Osteocyte (in vitro differentiated cells): Measurements from ENCODE around the gene RFC2. TPM values are rescaled to one million over a fixed set of nuclear protein-coding genes. Genes with fewer than 3 reads are reported as not detected.

Source experiments
- DNase-seq: peaks from one replicate; pipeline ENCODE4 v3.0.0; 2021; ENCODE audit warnings: mixed read lengths; ENCODE audit not compliant: unreplicated experiment; ENCODE audit errors: extremely low spot score
- H3K27ac Mint-ChIP-seq: one replicate; pipeline ENCODE4 v1.8.0; 2021; ENCODE audit warnings: mild to moderate bottlenecking, mixed read lengths; ENCODE audit not compliant: unreplicated experiment
- H3K27me3 Mint-ChIP-seq: one replicate; pipeline ENCODE4 v1.8.0; 2021; ENCODE audit warnings: mixed read lengths; ENCODE audit not compliant: unreplicated experiment
- H3K36me3 Mint-ChIP-seq: one replicate; pipeline ENCODE4 v1.8.0; 2021; ENCODE audit warnings: mixed read lengths; ENCODE audit not compliant: unreplicated experiment
- H3K4me1 Mint-ChIP-seq: one replicate; pipeline ENCODE4 v1.8.0; 2021; ENCODE audit warnings: mixed read lengths; ENCODE audit not compliant: unreplicated experiment
- H3K4me3 Mint-ChIP-seq: one replicate; pipeline ENCODE4 v1.8.0; 2021; ENCODE audit warnings: mild to moderate bottlenecking, moderate library complexity, mixed read lengths; ENCODE audit not compliant: unreplicated experiment
- H3K9me3 Mint-ChIP-seq: one replicate; pipeline ENCODE4 v1.8.0; 2021; ENCODE audit warnings: mixed read lengths; ENCODE audit not compliant: unreplicated experiment
- microRNA-seq: library from miRNA; unstranded; fragments of <30 nt; microRNA quantifications from one replicate; pipeline ENCODE4 v1.1.0, GENCODE V29; 2020; ENCODE audit not compliant: unreplicated experiment
- total RNA-seq: library from RNA; stranded (reverse); gene quantifications from 2 replicates; pipeline ENCODE4 v1.2.1, GENCODE V29; 2021
- TF ChIP-seq, protein P1 (sequence below): fragments of 200-600 bp; sonication (generic); IDR thresholded peaks from 2 replicates; pipeline ENCODE4 v1.5.0; 2021; ENCODE audit warnings: antibody characterized with exemption, mild to moderate bottlenecking, moderate library complexity

The RFC2 gene
- total RNA-seq, 1 donor from 2014 or later, result 13.5 TPM

- no peaks in the 10 kb centered on the region for H3K27me3 Mint-ChIP-seq
- H3K9me3 Mint-ChIP-seq, result no peaks in the 10 kb centered on the region
- no peak overlapping the region for H3K27ac Mint-ChIP-seq
- TF ChIP-seq, protein P1, sequence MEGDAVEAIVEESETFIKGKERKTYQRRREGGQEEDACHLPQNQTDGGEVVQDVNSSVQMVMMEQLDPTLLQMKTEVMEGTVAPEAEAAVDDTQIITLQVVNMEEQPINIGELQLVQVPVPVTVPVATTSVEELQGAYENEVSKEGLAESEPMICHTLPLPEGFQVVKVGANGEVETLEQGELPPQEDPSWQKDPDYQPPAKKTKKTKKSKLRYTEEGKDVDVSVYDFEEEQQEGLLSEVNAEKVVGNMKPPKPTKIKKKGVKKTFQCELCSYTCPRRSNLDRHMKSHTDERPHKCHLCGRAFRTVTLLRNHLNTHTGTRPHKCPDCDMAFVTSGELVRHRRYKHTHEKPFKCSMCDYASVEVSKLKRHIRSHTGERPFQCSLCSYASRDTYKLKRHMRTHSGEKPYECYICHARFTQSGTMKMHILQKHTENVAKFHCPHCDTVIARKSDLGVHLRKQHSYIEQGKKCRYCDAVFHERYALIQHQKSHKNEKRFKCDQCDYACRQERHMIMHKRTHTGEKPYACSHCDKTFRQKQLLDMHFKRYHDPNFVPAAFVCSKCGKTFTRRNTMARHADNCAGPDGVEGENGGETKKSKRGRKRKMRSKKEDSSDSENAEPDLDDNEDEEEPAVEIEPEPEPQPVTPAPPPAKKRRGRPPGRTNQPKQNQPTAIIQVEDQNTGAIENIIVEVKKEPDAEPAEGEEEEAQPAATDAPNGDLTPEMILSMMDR, result no peak
- peaks cover 11% of the 10 kb centered on the region for H3K36me3 Mint-ChIP-seq
- no peak for DNase-seq
- peaks cover 55% of the 10 kb centered on the region for H3K4me1 Mint-ChIP-seq
- H3K4me3 Mint-ChIP-seq, result no peak overlapping the region
Measured at GRCh38 chr7:74181821-74182220, 72.4 kb downstream of the RFC2 start.

Small RNA genes lying within 50 kb of the gene (microRNA-seq; reads per million reads assigned to microRNA genes)
- gene MIR590, result 294 reads per million, percentile 68 among the genes with 10 or more reads in this experiment

Other genes with a start within 250 kb of the RFC2 start
- 13.3 and 13.5 TPM in 2 replicates for gene ELN, start 226.2 kb downstream of the RFC2 start, total RNA-seq
- gene LIMK1, start 170.6 kb downstream of the RFC2 start, total RNA-seq, result 19.8 and 20.3 TPM in 2 replicates
- 205 and 208 TPM in 2 replicates for gene EIF4H, start 80.0 kb downstream of the RFC2 start, total RNA-seq
- gene LAT2, start 44.4 kb downstream of the RFC2 start, total RNA-seq, result 0.52 and 0.67 TPM in 2 replicates
- gene CLIP2, start 35.0 kb upstream of the RFC2 start, total RNA-seq, result 40.7 and 44.3 TPM in 2 replicates
- gene GTF2IRD1, start 199.5 kb upstream of the RFC2 start, total RNA-seq, result 44.7 and 48.7 TPM in 2 replicates